HG02981 (cell line): Measurements from ENCODE around the gene CCHCR1.

Source experiments
- ATAC-seq: cut with Tn5 transposase; IDR thresholded peaks from one replicate; pipeline ENCODE4 v1.9.1; 2021; ENCODE audit warnings: mild to moderate bottlenecking, moderate library complexity; ENCODE audit not compliant: unreplicated experiment

Gene CCHCR1

GRCh38 chr6:31162463-31163165 lies 5.0 kb upstream of the CCHCR1 start:
- ATAC-seq: no peak

- no peak for ATAC-seq
Observed at GRCh38 chr6:31161216-31162126, 3.9 kb upstream of the CCHCR1 start.

GRCh38 chr6:31158863-31159855 lies 1.6 kb upstream of the CCHCR1 start:
- no peak for ATAC-seq

- ATAC-seq: peak; percentile 87
Observed at GRCh38 chr6:31158140-31158862, 699 bp upstream of the CCHCR1 start, which contains the start of gene TCF19. Gene TCF19 (plus strand): TSS chr6:31158589. CDS start chr6:31159470, 881 bp downstream.

GRCh38 chr6:31156641-31157040 lies 961 bp downstream of the CCHCR1 start:
- ATAC-seq: no peak

GRCh38 chr6:31154436-31154835 lies 3.2 kb downstream of the CCHCR1 start:
- no peak for ATAC-seq

- ATAC-seq: no peak
Observed at GRCh38 chr6:31152781-31153180, 4.8 kb downstream of the CCHCR1 start.

GRCh38 chr6:31149827-31150447 lies 7.7 kb downstream of the CCHCR1 start:
- no peak for ATAC-seq

- ATAC-seq: no peak
Observed at GRCh38 chr6:31145386-31145785, 12.2 kb downstream of the CCHCR1 start.

- ATAC-seq: no peak
Observed at GRCh38 chr6:31144970-31145340, 12.6 kb downstream of the CCHCR1 start.

GRCh38 chr6:31144296-31144969 lies 13.2 kb downstream of the CCHCR1 start:
- ATAC-seq: no peak

- ATAC-seq: no peak
Observed at GRCh38 chr6:31143148-31143547, 14.5 kb downstream of the CCHCR1 start.

- no peak for ATAC-seq
Observed at GRCh38 chr6:31142361-31142761, 15.2 kb downstream of the CCHCR1 start.

- ATAC-seq: no peak
Observed at GRCh38 chr6:31140643-31141042, 17.0 kb downstream of the CCHCR1 start.

- no peak for ATAC-seq
Observed at GRCh38 chr6:31139599-31139998, 18.0 kb downstream of the CCHCR1 start.

- ATAC-seq: no peak
Observed at GRCh38 chr6:31138982-31139381, 18.6 kb downstream of the CCHCR1 start, which contains the start of gene PSORS1C2. Gene PSORS1C2 (minus strand): TSS chr6:31139066. CDS start chr6:31139026, 40 bp downstream.

GRCh38 chr6:31135710-31136109 lies 21.9 kb downstream of the CCHCR1 start:
- no peak for ATAC-seq

GRCh38 chr6:31132806-31133205 lies 24.8 kb downstream of the CCHCR1 start:
- ATAC-seq: no peak

- ATAC-seq: no peak
Observed at GRCh38 chr6:31131595-31131994, 26.0 kb downstream of the CCHCR1 start.
